HepG2 (cell line): Measurements from ENCODE around the gene STIM2. TPM values are rescaled to one million over a fixed set of nuclear protein-coding genes. Genes with fewer than 3 reads are reported as not detected.
A peak's percentile ranks its signal among the peaks of the same experiment; 100 is the strongest.

ENCODE experiments used
- AHR ChIP-seq: IDR thresholded peaks from 2 replicates; pipeline ENCODE4 v1.6.1; 2018; ENCODE audit warnings: missing genetic modification reagents, missing compliant biosample characterization
- CERS6 ChIP-seq: sonication (generic); formaldehyde crosslinking; IDR thresholded peaks from 2 replicates; pipeline ENCODE4 v1.5.0; 2020; ENCODE audit warnings: missing genetic modification reagents
- EEA1 ChIP-seq: sonication (generic); formaldehyde crosslinking; IDR thresholded peaks from 2 replicates; pipeline ENCODE4 v1.5.1; 2020; ENCODE audit warnings: mild to moderate bottlenecking, missing genetic modification reagents, borderline replicate concordance
- EED ChIP-seq: sonication (generic); formaldehyde crosslinking; IDR thresholded peaks from 2 replicates; pipeline ENCODE4 v1.5.0; 2020; ENCODE audit warnings: mild to moderate bottlenecking, missing genetic modification reagents
- JUND ChIP-seq: sonication (generic); formaldehyde crosslinking; IDR thresholded peaks from 2 replicates; pipeline ENCODE4 v1.8.0; 2022; ENCODE audit warnings: mild to moderate bottlenecking, missing genetic modification reagents
- MXD1 ChIP-seq: sonication (generic); formaldehyde crosslinking; IDR thresholded peaks from 2 replicates; pipeline ENCODE4 v1.4.0; 2020; ENCODE audit warnings: mild to moderate bottlenecking, missing genetic modification reagents
- MYC ChIP-seq: sonication (generic); formaldehyde crosslinking; IDR thresholded peaks from 2 replicates; pipeline ENCODE4 v1.9.0; 2021; ENCODE audit warnings: missing genetic modification reagents, borderline replicate concordance
- PHF20 ChIP-seq: sonication (generic); formaldehyde crosslinking; IDR thresholded peaks from 2 replicates; pipeline ENCODE4 v1.5.0; 2020; ENCODE audit warnings: mild to moderate bottlenecking, missing genetic modification reagents
- SALL2 ChIP-seq: sonication (generic); formaldehyde crosslinking; IDR thresholded peaks from 2 replicates; pipeline ENCODE4 v1.8.1; 2023; ENCODE audit warnings: mild to moderate bottlenecking, missing genetic modification reagents, inconsistent platforms
- SRY ChIP-seq: sonication (generic); formaldehyde crosslinking; IDR thresholded peaks from 2 replicates; pipeline ENCODE4 v1.8.0; 2022; ENCODE audit warnings: mild to moderate bottlenecking, missing genetic modification reagents
- ZBED4 ChIP-seq: sonication (generic); formaldehyde crosslinking; IDR thresholded peaks from 2 replicates; pipeline ENCODE4 v1.4.0; 2020; ENCODE audit warnings: missing genetic modification reagents, borderline replicate concordance
- ZFAT ChIP-seq: sonication (generic); formaldehyde crosslinking; conservative IDR thresholded peaks from 2 replicates; pipeline ENCODE4 v1.8.1; 2023; ENCODE audit warnings: missing genetic modification reagents, inconsistent platforms
- ZFP36 ChIP-seq: fragments of 150-350 bp; IDR thresholded peaks from 2 replicates; pipeline ENCODE4 v1.6.1; 2018; ENCODE audit warnings: borderline replicate concordance, low read length, low read depth; ENCODE audit not compliant: partially characterized antibody
- ZNF234 ChIP-seq: sonication (generic); formaldehyde crosslinking; conservative IDR thresholded peaks from 2 replicates; pipeline ENCODE4 v1.5.1; 2020; ENCODE audit warnings: mild to moderate bottlenecking, missing genetic modification reagents
- ZNF329 ChIP-seq: sonication (generic); formaldehyde crosslinking; IDR thresholded peaks from 2 replicates; pipeline ENCODE4 v1.9.0; 2021; ENCODE audit warnings: low read depth, mild to moderate bottlenecking, missing genetic modification reagents
- ZNF468 ChIP-seq: sonication (generic); formaldehyde crosslinking; IDR thresholded peaks from 2 replicates; pipeline ENCODE4 v1.8.0; 2022; ENCODE audit warnings: mild to moderate bottlenecking, moderate library complexity, missing genetic modification reagents
- ZNF704 ChIP-seq: sonication (generic); formaldehyde crosslinking; IDR thresholded peaks from 2 replicates; pipeline ENCODE4 v1.8.1; 2023; ENCODE audit warnings: mild to moderate bottlenecking, inconsistent platforms, moderate library complexity, missing genetic modification reagents, borderline replicate concordance
- ZNF761 ChIP-seq: sonication (generic); formaldehyde crosslinking; conservative IDR thresholded peaks from 2 replicates; pipeline ENCODE4 v1.4.0; 2020; ENCODE audit warnings: mild to moderate bottlenecking, missing genetic modification reagents
- ZNF768 ChIP-seq: sonication (generic); formaldehyde crosslinking; IDR thresholded peaks from 2 replicates; pipeline ENCODE4 v1.4.0; 2020; ENCODE audit warnings: missing genetic modification reagents
- ZNF792 ChIP-seq: IDR thresholded peaks from 2 replicates; pipeline ENCODE4 v1.6.1; 2016
- polyA plus RNA-seq, 8 experiments: library from polyadenylated mRNA; depleted of rRNA in 3 of 8; stranded (reverse) in 7 of 8; unstranded in 1 of 8; fragments of >200 nt; fragmentation: Illumina TruSeq in 4 of 8; extraction: Trizol in 4 of 8; gene quantifications; 2 replicates each; pipeline versions ENCODE4 v1.2.1 to v1.2.3, GENCODE V29; 2011 to 2016; ENCODE audit warnings: low read depth in 4 of 8, missing spikeins in 1 of 8, mixed read lengths in 1 of 8; ENCODE audit not compliant: insufficient read depth in 1 of 8
- total RNA-seq, 5 experiments: library from RNA; depleted of rRNA; stranded (reverse); fragments of >200 nt; fragmentation: Illumina TruSeq; extraction: Trizol; gene quantifications; 2 replicates each; pipeline ENCODE4 v1.2.3, GENCODE V29; 2016; ENCODE audit warnings: low read depth in 1 of 5
- TF ChIP-seq, protein P1 (sequence below): sonication (generic); formaldehyde crosslinking; IDR thresholded peaks from 2 replicates; pipeline ENCODE4 v1.4.0; 2020; ENCODE audit warnings: low read depth, mild to moderate bottlenecking, missing genetic modification reagents

The STIM2 gene
- total and polyA plus RNA-seq, 2 of the 13 experiments (the other 11 are each of a cell fraction or from before 2014, with no cell fraction given) = 19.3 to 19.4 TPM

DNA sequence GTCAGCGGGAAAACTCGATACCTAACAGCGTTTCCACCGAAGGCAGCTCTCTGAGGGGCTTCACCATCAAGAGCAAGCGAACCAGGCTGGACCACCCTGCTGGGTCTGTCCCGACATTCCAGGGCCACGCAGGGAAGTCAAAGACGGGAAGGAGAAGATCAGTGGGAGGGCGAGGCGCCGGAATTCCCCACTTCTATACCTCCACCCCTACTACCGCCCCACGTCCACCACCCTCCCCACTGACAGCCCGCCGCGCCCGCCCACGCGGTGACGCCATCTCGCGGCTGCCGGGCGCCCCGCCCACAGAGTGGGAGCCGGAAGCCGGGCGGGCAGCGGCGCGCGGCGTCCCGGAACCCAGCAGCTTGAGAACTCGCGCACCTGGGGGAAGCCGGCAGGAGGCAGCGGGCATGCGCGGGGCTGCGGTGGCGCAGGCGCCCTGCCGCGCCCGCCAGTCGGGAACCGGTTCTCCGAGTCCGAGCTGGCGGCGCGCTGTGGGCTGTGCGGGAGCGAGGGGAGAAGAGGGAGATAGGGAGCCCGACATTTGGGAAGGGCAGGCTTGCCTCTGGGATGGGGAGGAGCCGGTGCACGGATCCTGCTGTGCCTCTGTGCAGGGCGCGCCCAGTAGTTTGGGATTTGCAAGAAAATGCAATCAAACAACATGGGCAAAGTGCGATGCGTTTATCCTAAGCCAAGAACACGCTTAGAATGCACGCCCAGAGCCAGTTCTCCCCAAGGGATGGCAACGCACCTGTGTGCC, 3.2 kb upstream of the STIM2 start (continued):
- TF ChIP-seq ZBED4 (CRISPR knock-in tag) (no peak), PHF20 (peak; percentile 78), SRY (CRISPR knock-in tag) (peak; percentile 76), ZNF768 (CRISPR knock-in tag) (0 out of 2 replicates have a peak, but pooled peaks have one; percentile 21), ZNF329 (peak; percentile 36; the same call in 1 of the 2 replicates), EED (CRISPR knock-in tag) (peak; percentile 55; the same call in 1 of the 2 replicates), AHR (CRISPR knock-in tag) (no peak), ZFP36 (no peak), ZNF704 (CRISPR knock-in tag) (0 out of 2 replicates have a peak, but pooled peaks have one; percentile 51), CERS6 (CRISPR knock-in tag) (no peak), ZFAT (peak; percentile 46; the same call in 1 of the 2 replicates), JUND (CRISPR knock-in tag) (peak; percentile 55; the same call in 1 of the 2 replicates), SALL2 (CRISPR knock-in tag) (peak; percentile 53; the same call in 1 of the 2 replicates), ZNF761 (0 out of 2 replicates have a peak, but pooled peaks have one; percentile 44), MYC (CRISPR knock-in tag) (peak; percentile 74; the same call in 1 of the 2 replicates), ZNF234 (CRISPR knock-in tag) (peak; percentile 84), MXD1 (CRISPR knock-in tag) (peak; percentile 49; the same call in 1 of the 2 replicates), ZNF792 (CRISPR knock-in tag) (0 out of 2 replicates have a peak, but pooled peaks have one; percentile 42), EEA1 (CRISPR knock-in tag) (0 out of 2 replicates have a peak, but pooled peaks have one; percentile 17), ZNF468 (CRISPR knock-in tag) (no peak; the same call in 1 of the 2 replicates)
- TF ChIP-seq, protein P1, sequence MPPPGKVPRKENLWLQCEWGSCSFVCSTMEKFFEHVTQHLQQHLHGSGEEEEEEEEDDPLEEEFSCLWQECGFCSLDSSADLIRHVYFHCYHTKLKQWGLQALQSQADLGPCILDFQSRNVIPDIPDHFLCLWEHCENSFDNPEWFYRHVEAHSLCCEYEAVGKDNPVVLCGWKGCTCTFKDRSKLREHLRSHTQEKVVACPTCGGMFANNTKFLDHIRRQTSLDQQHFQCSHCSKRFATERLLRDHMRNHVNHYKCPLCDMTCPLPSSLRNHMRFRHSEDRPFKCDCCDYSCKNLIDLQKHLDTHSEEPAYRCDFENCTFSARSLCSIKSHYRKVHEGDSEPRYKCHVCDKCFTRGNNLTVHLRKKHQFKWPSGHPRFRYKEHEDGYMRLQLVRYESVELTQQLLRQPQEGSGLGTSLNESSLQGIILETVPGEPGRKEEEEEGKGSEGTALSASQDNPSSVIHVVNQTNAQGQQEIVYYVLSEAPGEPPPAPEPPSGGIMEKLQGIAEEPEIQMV = 0 out of 2 replicates have a peak, but pooled peaks have one; percentile 36
